NCI-H2171 (cell line): ENCODE measurements around the gene CFL1.
"Not testable (repeated sequence)": the region's sequence is repeated elsewhere in the genome, so short reads cannot be mapped to it uniquely, and the experiment has no call there.

Source experiments
- DNase-seq: peaks from one replicate; lab custom pipeline; 2025; lab: John Stamatoyannopoulos, UW

The CFL1 gene

GRCh38 chr11:65832231-65832630, 25.7 kb downstream of the CFL1 start:
- DNase-seq: not testable (repeated sequence)

- no peak for DNase-seq
Measured at GRCh38 chr11:65829459-65829858, 28.5 kb downstream of the CFL1 start.

DNA sequence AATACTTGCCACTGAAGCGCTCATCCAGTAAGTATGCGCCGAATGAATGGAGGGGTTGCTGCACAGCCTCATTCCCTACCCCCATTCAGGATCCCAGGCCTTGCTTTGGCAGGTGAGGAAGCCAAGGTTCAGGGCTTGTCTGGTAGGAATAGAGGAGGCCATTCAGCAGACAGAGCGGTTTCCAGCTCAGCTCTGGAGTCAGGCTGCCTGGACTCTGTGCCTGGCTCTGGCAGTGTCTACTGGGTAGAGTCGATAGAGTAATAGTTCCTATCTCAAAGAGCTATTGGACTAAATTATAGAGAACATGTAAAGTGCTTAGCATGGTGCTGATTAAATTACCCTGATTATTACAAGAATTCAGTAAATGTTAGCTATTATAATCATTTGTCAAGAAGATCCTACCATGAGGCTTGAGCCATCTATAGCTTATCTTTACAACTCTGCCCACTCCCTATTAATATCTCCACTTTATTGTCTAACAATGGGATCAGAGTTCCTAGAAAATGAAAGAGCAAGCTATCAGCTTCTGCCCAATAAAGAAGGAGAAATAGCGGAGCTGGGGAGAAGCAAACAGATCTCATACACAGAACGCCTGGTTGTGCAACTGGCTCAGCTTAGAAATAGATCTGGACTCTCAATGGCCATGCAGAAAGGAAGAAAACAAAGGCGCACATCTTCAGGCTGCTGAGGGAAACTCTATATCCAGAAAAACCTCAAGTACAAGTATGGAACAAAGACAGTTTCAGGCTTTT, 30.8 kb downstream of the CFL1 start:
- DNase-seq: no peak

DNA sequence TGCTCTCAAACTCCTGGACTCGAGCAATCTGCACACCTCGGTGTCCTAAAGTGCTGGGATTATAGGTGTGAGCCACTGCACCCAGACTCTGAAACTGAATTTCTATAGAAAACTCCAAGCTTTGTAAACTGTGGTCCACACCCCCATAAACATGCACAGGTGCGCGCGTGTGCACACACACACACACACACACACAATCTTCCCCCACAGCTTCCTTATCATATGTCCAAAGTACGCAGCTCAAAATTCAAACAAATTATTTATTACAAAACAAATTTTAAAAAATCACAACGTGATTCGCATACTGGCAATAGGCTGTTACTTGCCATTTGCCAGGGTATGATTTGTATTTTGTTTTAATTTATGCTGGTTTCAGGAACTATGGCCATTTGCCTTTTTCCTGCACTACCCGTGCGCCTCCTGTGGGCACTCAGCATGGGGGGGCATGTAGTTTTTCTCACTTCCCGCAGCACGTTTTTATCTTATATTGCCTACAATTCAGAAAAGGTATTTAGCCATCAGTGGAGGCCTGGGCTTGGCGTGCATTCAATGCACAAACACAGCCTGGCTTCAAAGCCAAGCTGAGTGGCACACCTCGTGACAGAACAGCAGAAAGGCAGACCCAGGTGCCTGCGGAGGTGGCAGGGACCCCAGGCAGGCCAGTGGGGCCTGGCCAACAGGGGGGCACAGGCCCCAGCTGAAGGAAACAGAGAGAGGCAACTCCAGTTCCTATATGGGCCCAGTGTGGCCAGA, 35.0 kb downstream of the CFL1 start:
- no peak for DNase-seq

DNA sequence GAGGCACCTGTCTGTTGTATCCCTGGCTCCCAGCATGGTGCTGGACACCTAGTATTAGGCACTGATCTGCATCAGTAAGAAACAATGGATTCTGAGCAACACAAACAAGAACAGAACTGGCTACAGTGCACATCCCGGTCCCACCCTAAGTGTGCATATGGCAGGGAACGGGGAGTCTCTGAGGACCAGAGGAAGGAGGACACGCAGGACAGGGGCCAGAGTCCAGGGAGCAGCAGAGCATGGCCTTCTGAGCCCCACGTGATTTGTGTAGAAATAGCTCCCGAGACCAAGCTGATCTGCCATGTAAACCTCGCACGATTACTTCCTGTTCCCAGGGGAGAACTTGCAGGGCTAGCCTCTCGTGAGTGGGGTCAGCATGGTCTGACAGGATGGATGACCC, 36.9 kb downstream of the CFL1 start:
- DNase-seq: no peak

DNA sequence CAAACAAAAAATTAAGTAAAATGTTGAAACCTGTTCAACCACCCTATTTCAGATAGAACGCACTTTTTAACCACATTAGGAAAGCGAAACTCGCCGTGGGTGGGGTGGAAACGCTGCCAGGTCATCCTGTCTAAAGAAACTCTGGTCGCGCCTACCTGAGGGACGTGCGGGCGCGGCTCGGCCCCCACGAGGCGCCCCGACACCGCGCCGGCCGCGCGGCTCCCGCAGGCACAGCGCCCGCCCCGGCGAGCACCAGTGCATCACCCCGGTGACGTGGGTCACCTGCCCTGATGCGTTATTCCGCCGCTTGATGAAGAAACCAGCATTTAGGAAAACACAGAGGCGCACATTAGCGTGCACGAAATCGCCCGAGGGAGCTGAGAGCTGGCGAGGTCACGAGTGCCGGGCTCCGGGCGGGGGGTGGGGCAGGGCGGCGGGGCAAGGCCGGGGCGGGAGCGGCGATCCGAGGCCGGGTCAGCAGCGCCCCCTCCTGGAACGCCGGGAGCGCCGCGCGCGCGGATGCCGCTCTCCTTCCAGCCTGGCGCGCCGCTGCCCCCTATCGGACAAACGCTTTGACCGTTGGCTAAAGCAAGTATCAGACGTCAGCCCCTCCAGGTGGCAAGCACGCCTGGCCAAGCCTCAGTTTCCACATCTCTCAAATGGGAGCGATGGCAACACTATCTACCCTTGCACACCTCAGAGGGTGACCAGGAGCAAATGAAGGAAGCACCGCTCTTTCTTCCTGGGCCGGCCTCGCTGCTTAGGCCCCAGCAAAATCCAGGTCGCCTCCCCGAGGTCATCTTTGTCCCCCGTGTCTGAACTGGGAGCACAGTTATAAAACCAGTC, 39.9 kb downstream of the CFL1 start:
- peak; percentile 87 for DNase-seq

DNA sequence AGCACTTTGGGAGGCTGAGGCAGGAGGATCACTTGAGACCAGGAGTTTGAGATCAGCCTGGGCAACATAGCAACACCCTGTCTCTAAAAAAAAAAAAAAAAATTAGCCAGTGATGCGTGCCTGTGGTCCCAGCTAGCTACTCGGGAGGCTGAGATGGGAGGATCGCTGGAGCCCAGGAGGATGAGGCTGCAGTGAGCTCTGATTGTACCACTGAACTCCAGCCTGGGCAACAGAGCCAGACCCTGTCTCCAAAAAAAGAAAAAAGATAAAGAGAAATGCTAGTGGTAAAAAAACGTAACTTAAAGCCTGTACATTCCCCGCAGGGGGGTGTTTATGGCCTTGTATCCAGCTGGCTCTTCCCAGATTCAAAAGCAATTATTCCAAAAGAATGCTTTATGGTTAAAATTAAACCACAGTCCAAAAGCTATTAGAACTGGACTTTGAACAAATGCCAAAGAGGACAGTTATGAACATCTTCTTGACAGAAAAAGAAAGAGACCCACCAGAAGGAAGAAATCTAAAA, 40.6 kb downstream of the CFL1 start:
- no peak for DNase-seq

DNA sequence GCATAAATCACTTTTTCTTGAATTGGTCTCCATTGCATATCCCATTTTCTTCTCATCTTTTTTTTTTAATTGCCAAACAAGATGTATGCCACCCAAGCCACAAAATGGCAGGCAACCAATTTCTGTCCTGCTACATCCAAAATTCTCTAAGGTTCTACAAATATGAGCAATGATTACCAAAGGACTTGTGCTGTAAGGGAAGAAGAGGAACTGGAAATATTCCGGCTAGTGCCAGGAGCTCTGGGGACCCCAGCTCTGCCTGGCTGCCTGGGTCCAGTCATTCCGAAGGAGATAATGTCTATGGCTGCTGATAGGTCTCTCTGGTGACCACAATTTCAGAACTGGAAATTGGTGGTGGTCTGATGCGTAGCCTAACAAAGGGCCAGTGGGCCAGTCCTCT, 41.3 kb downstream of the CFL1 start:
- DNase-seq: no peak

DNA sequence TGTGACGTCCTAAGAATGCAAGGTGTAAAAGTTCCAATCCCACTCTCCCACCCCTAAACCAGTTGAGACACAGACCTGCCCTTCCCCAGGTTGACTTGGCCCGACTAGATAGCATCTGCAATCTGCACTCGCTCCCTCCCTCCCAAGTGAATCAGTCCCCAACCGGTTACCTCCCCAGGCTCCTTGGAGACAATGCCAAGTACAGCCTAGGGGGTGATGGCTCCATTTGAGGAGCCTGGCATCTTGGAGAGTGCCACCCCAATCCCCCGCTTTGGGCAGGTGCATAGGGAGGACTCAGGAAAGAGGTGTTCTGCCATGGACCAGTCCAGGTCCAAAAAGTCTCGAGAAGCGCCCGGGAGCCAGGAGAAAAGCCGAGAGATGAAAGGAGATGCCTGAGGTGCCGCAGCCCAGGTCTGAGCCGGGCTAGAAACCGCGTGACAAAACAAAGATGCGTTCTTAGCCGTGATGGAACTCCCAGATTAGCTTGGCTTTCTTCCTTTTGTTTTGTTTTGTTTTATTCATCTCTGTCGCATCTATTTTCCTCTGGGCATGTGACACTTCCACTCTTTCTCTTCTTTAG, 42.9 kb downstream of the CFL1 start:
- no peak for DNase-seq

- DNase-seq: no peak
Measured at GRCh38 chr11:65814131-65814985, 43.6 kb downstream of the CFL1 start.

DNA sequence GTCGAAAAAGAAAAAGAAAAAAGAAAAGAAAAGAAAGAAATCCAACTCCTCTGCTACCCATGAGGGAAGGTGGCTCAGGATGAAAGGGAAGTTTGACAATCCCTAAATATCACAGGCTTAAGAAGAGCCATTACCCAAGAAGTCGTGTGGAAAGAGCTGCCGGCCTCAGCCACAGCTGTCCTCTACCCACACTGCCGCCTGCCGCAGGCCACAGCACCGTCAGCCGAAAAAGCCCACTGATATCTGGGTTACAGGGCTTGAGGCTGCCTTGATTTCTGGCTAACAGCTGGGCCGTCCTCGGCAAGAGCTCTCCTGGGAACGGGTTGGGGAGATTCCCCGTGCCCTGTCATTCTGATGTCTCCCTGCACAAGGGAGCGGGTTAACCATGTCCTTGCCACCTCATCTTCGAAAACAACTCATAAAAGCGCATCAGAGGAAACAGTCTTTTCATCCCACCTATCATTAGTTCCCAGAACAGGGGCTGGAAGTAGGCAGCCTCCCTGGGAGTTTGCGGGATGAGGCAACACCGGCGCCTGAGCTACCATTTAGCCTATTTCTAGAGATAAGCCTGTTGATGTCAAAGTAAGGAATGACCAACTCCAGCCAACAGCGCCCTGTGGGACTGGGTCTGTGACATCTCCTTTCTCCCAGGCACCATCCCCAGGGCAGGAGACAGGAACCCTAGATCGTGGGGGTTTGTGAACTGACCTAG, 46.1 kb downstream of the CFL1 start:
- peak; percentile 69 for DNase-seq

DNA sequence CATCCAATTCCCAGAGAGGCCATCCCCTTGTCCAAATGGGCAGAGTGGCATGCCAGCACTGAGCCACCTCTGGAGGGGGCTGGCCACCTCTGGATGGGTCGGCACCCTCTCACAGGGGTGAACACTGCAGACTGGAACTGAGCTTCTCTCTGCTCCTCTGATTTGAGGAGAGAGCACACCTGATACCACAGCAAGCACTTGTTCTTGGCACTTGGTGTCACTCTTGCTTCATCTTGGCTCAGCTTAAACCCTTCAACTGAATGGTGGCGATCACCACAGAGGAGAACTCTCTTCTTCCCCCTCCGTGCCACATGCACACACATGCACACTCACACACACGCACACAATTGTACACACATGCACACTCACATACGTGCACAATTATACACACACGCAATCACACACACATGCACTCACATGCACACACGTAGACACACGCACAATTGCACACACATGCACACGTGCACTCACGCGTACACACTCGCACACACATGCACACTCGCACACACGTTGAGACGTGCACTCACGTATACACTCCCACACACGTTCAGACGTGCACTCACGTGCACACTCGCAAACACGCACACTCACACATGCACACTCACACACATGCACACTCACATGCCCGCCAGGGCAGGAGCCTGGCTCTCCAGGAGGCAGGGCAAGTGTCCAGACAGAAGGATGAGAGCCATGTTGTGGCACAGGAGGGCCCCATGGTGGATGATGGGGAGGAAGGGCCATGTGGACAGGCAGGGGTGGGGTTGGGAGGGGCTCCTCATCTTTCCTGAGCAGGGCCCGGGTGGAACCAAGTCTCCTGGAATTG, 47.7 kb downstream of the CFL1 start:
- DNase-seq: no peak

- DNase-seq: no peak
Measured at GRCh38 chr11:65809496-65809895, 48.5 kb downstream of the CFL1 start.

DNA sequence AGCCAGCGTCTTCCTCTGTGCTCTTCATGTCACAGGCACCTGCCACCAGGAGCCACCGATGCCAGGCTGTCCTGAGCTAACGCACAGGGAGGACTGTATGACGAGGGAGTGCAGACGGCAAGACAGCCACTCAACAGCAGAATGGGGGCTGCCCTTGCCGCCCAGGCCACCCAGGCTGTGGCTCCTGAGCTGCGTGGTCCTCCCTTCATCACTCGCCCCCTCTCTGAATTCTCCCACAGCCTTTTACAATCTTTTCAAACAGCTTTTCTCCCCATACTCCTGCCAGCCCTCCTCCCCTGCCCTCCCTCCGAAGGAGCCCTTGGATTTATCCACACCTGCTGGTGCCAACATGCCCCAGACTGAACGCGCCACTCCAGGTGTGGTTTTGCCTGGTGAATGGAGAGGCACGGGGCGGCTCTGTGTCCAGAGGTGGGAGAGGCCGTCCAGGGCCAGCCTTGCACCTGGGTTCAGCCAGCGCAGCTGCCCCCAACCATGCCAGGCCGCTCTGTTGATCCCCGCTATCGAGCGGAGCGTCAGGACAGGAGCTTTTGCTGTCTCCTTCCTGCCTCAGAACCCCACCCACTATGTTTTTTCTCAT, 49.1 kb downstream of the CFL1 start:
- no peak for DNase-seq

- no peak for DNase-seq
Measured at GRCh38 chr11:65806979-65807378, 51.0 kb downstream of the CFL1 start.
